Thoracic aorta (tissue), 2 donors: ENCODE data around the gene NPIPB2. TPM values are rescaled to one million over a fixed set of nuclear protein-coding genes. Genes with fewer than 3 reads are reported as not detected.
"Not testable (repeated sequence)": the region's sequence is repeated elsewhere in the genome, so short reads cannot be mapped to it uniquely, and the experiment has no call there.

ENCODE experiments used
- ATAC-seq: fragments of 150-250 bp; one replicate; pipeline ENCODE4 v1.8.0; 2017; ENCODE audit warnings: low read depth; ENCODE audit not compliant: insufficient number of reproducible peaks, low FRiP score
- DNase-seq: peaks from one replicate; pipeline ENCODE4 v3.0.0-alpha.2; 2020; ENCODE audit warnings: low spot score
- H3K27ac ChIP-seq, 2 donors: fragments of 200-600 bp; sonication (generic); 1 replicate in 1 of 2; 2 replicates in 1 of 2; pipeline ENCODE4 v1.5.1; 2016; ENCODE audit warnings: mild to moderate bottlenecking in 2 of 2, moderate library complexity in 2 of 2
- H3K27me3 ChIP-seq: fragments of 200-600 bp; sonication (generic); replicated peaks from 2 replicates; pipeline ENCODE4 v1.6.0; 2016; ENCODE audit warnings: mild to moderate bottlenecking; ENCODE audit not compliant: insufficient read depth
- H3K36me3 ChIP-seq: fragments of 200-600 bp; sonication (generic); one replicate; pipeline ENCODE4 v1.5.1; 2016
- H3K4me1 ChIP-seq, 2 donors: fragments of 200-600 bp; sonication (generic); 1 replicate in 1 of 2; 2 replicates in 1 of 2; pipeline versions ENCODE4 v1.5.1 to v1.6.0; 2016; ENCODE audit warnings: low read depth in 2 of 2, mild to moderate bottlenecking in 1 of 2; ENCODE audit not compliant: control insufficient read depth in 1 of 2
- H3K4me3 ChIP-seq: fragments of 200-600 bp; sonication (generic); 2 replicates; pipeline ENCODE4 v1.5.1; 2016; ENCODE audit warnings: mild to moderate bottlenecking
- H3K9me3 ChIP-seq: fragments of 200-600 bp; sonication (generic); 2 replicates; pipeline ENCODE4 v1.5.1; 2016
- CTCF ChIP-seq: fragments of 200-600 bp; sonication (generic); IDR thresholded peaks from one replicate; pipeline ENCODE4 v1.5.1; 2019; ENCODE audit warnings: antibody characterized with exemption
- total RNA-seq, 2 donors: library from RNA; depleted of rRNA; stranded (reverse); fragments of >200 nt; gene quantifications; one replicate each; pipeline versions ENCODE4 v1.1.0 to v1.2.3, GENCODE V29; 2016

The NPIPB2 gene
- total RNA-seq, 2 donors from 2014 or later, result 9.9 to 18.5 TPM

DNA sequence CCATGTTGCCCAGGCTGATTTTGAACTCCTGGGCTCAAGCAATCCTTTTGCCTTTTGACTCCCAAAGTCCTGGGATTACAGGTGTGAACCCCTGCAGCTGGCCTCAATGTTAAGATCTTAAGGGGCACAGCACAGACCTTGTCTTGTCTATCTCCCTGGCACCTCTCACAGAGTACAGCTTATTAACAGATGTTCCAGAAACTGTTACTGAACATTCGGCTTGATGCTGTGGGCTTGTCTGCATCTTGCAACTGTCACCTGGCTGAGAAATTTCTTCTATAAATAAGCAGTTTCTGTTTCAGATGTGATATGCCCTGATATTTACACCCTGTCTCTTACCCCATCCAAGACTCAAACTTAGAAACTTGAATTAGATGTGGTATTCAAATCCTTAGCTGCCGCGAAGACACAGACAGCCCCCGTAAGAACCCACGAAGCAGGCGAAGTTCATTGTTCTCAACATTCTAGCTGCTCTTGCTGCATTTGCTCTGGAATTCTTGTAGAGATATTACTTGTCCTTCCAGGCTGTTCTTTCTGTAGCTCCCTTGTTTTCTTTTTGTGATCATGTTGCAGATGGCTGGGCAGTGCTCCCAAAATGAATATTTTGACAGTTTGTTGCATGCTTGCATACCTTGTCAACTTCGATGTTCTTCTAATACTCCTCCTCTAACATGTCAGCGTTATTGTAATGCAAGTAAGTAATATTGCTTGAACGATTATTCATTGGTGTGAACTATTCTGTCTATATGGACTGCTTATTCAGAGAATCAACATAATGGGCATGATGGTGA, 23.1 kb upstream of the NPIPB2 start, which contains the start of gene TNFRSF17:
TSS of gene TNFRSF17 (plus strand) at position 450 of the 791 bp plus-strand sequence. CDS start at position 565, 115 bp downstream.
- Histone ChIP-seq H3K9me3 (no peaks in the 10 kb centered on the region), H3K27me3 (no peaks in the 10 kb centered on the region), H3K4me1 (no peaks in the 10 kb centered on the region), H3K36me3 (no peaks in the 10 kb centered on the region), H3K4me3 (no peak within 1 kb of the TSS), H3K27ac (no peak within 1 kb of the TSS)
- no peak for DNase-seq
- no peak for TF ChIP-seq CTCF
- ATAC-seq, result no peak

- no peak for ATAC-seq
- no peak for TF ChIP-seq CTCF
- Histone ChIP-seq H3K27me3 (no peaks in the 10 kb centered on the region), H3K4me1 (no peaks in the 10 kb centered on the region), H3K27ac (no peak overlapping the region), H3K9me3 (no peaks in the 10 kb centered on the region), H3K36me3 (no peaks in the 10 kb centered on the region), H3K4me3 (no peak overlapping the region)
- DNase-seq, result no peak
These were observed 21.9 kb upstream of the NPIPB2 start for GRCh38 chr16:11963706-11964105.

GRCh38 chr16:11962978-11963377, 21.1 kb upstream of the NPIPB2 start:
- not testable (repeated sequence) for ATAC-seq, H3K4me3 ChIP-seq, H3K36me3 ChIP-seq, H3K27ac ChIP-seq, H3K9me3 ChIP-seq, H3K27me3 ChIP-seq, H3K4me1 ChIP-seq, DNase-seq

DNA sequence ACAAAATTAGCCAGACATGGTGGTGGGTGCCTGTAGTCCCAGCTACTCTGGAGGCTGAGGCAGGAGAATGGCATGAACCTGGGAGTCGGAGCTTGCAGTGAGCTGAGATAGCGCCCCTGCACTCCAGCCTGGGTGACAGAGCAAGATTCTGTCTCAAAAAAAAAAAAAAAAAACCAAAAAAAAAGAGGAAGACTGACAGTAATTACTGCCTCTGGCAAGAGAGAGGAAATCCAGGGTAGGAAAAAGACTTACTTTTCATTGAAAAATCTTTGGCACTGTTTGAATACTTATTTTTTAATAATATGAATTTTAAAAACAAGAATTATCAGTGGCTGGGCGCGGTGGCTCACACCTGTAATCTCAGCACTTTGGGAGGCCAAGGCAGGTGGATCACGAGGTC, 20.6 kb upstream of the NPIPB2 start:
- not testable (repeated sequence) for ATAC-seq, H3K36me3 ChIP-seq, H3K27ac ChIP-seq, H3K9me3 ChIP-seq, H3K4me1 ChIP-seq, DNase-seq, H3K27me3 ChIP-seq, H3K4me3 ChIP-seq

DNA sequence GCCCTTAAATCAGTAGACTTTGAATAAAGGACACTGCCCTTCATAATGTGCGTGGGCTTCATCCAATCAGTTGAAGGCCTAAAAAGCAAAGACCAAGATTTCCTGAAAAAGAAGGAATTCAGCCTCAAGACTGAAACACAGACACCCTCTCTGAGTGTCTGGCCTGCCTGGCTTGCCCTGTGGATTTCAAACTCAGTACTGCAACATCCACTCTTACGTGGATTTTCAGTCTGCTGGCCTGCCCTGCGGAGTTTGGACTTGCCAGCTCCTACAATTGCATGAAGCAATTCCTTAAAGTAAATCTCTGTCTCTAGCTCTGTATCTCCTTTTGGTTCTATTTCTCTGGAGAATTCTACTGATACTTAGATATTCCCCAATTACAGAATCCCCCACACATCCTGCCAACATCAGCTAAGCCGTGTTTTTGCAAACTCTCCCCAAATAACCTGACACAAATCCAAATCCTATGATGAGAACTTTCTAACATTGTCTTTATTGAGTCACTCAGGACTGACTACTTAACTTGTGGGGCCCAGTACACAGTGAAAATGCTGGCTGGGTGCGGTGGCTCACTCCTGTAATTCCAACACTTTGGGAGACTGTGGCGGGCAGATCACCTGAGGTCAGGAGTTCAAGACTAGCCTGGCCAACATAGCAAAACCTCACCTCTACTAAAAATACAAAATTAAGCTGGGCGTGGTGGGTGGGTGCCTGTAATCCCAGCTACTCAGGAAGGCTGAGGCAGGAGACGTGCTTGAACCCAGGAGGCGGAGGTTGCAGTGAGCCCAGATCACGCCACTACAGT, 15.9 kb upstream of the NPIPB2 start:
- ATAC-seq (no peak), DNase-seq (no peak)
- no peak for TF ChIP-seq CTCF
- Histone ChIP-seq H3K4me3 (no peak overlapping the region), H3K9me3 (no peaks in the 10 kb centered on the region), H3K27me3 (no peaks in the 10 kb centered on the region), H3K4me1 (no peaks in the 10 kb centered on the region), H3K27ac (no peak overlapping the region), H3K36me3 (no peaks in the 10 kb centered on the region)

GRCh38 chr16:11956558-11956957, 14.7 kb upstream of the NPIPB2 start:
- TF ChIP-seq CTCF, result no peak
- H3K27ac ChIP-seq, result no peak overlapping the region

More at GRCh38 chr16:11956558-11956957, 14.7 kb upstream of the NPIPB2 start:
- H3K36me3 ChIP-seq, result no peaks in the 10 kb centered on the region
- no peaks in the 10 kb centered on the region for H3K4me1 ChIP-seq
- no peaks in the 10 kb centered on the region for H3K9me3 ChIP-seq
- DNase-seq, result no peak
- no peaks in the 10 kb centered on the region for H3K27me3 ChIP-seq
- H3K4me3 ChIP-seq, result no peak overlapping the region
- no peak for ATAC-seq
